Tibial artery (tissue), 4 donors: ENCODE results near the gene CD8B.
"Not testable (repeated sequence)": the region's sequence is repeated elsewhere in the genome, so short reads cannot be mapped to it uniquely, and the experiment has no call there.

Source experiments
- DNase-seq, 2 donors: peaks; one replicate each; pipeline ENCODE4 v3.0.0-alpha.2; 2019
- H3K27ac ChIP-seq, 2 donors: fragments of 200-600 bp; sonication (generic) in 1 of 2; 1 replicate in 1 of 2; 2 replicates in 1 of 2; pipeline ENCODE4 v1.5.1; 2018 to 2019; ENCODE audit warnings: mild to moderate bottlenecking in 1 of 2
- H3K27me3 ChIP-seq, 2 donors: fragments of 200-600 bp; sonication (generic) in 1 of 2; one replicate each; pipeline versions ENCODE4 v1.5.1 to v1.6.0; 2016 to 2019
- H3K36me3 ChIP-seq, 3 donors: fragments of 200-600 bp; sonication (generic) in 2 of 3; one replicate each; pipeline ENCODE4 v1.5.1; 2016 to 2019; ENCODE audit warnings: mild to moderate bottlenecking in 2 of 3
- H3K4me1 ChIP-seq, 4 donors: fragments of 200-600 bp; sonication (generic) in 2 of 4; 1 replicate in 3 of 4; 2 replicates in 1 of 4; pipeline ENCODE4 v1.5.1; 2016 to 2019
- H3K4me3 ChIP-seq, 2 donors: fragments of 200-600 bp; sonication (generic) in 1 of 2; 1 replicate in 1 of 2; 2 replicates in 1 of 2; pipeline ENCODE4 v1.5.1; 2018 to 2019; ENCODE audit warnings: mild to moderate bottlenecking in 2 of 2
- H3K9me3 ChIP-seq, 3 donors: fragments of 200-600 bp; sonication (generic) in 1 of 3; one replicate each; pipeline ENCODE4 v1.5.1; 2016 to 2019
- CTCF ChIP-seq, 2 experiments: fragments of 200-600 bp in 1 of 2; fragments of 450-650 bp in 1 of 2; IDR thresholded peaks; one replicate each; pipeline ENCODE4 v1.5.1; 2017 to 2019; ENCODE audit warnings: antibody characterized with exemption in 2 of 2, mild to moderate bottlenecking in 1 of 2, moderate library complexity in 1 of 2
- intact Hi-C: fragments of 100-400 bp; cut with DNase I; formaldehyde crosslinking; loops from one replicate; pipeline ENCODE4 v1.15.0; 2023; ENCODE audit warnings: low total_unique reads

Gene CD8B

GRCh38 chr2:86851581-86851980, 10.1 kb downstream of the CD8B start:
- DNase-seq, H3K4me3 ChIP-seq, H3K4me1 ChIP-seq, H3K27ac ChIP-seq, H3K36me3 ChIP-seq, intact Hi-C loops, H3K9me3 ChIP-seq, H3K27me3 ChIP-seq: not testable (repeated sequence)

GRCh38 chr2:86842607-86843234, 19.0 kb downstream of the CD8B start:
- H3K36me3 ChIP-seq, H3K27me3 ChIP-seq, H3K27ac ChIP-seq, intact Hi-C loops, H3K9me3 ChIP-seq, DNase-seq, H3K4me1 ChIP-seq, H3K4me3 ChIP-seq: not testable (repeated sequence)

GRCh38 chr2:86841330-86841729, 20.4 kb downstream of the CD8B start:
- H3K36me3 ChIP-seq, intact Hi-C loops, H3K27me3 ChIP-seq, H3K9me3 ChIP-seq, H3K4me3 ChIP-seq, H3K27ac ChIP-seq, DNase-seq: not testable (repeated sequence)
- H3K4me1 ChIP-seq = peaks cover 0 to 10% (median 2%) of the 10 kb centered on the region in 4 donors

- DNase-seq, intact Hi-C loops, H3K27ac ChIP-seq, H3K36me3 ChIP-seq, H3K4me3 ChIP-seq, H3K9me3 ChIP-seq, H3K27me3 ChIP-seq: not testable (repeated sequence)
- peaks cover 0 to 10% (median 2%) of the 10 kb centered on the region in 4 donors for H3K4me1 ChIP-seq
Observed at GRCh38 chr2:86839871-86840548, 21.7 kb downstream of the CD8B start.

GRCh38 chr2:86839455-86839854, 22.2 kb downstream of the CD8B start:
- H3K27me3 ChIP-seq, H3K4me3 ChIP-seq, H3K27ac ChIP-seq, H3K36me3 ChIP-seq, intact Hi-C loops, H3K9me3 ChIP-seq, DNase-seq: not testable (repeated sequence)
- peaks cover 0 to 10% (median 2%) of the 10 kb centered on the region in 4 donors for H3K4me1 ChIP-seq

GRCh38 chr2:86837714-86838113, 24.0 kb downstream of the CD8B start:
- H3K4me3 ChIP-seq, H3K27ac ChIP-seq, H3K9me3 ChIP-seq, H3K36me3 ChIP-seq, H3K27me3 ChIP-seq, intact Hi-C loops, DNase-seq: not testable (repeated sequence)
- peaks cover 0 to 10% (median 2%) of the 10 kb centered on the region in 4 donors for H3K4me1 ChIP-seq

- Histone ChIP-seq H3K4me1 (peaks cover 0 to 10% (median 2%) of the 10 kb centered on the region in 4 donors), H3K27ac (peak overlapping the region in 1 of 2 donors; percentile 58), H3K4me3 (peak overlapping the region; percentile 25 to 26)
- H3K27me3 ChIP-seq, H3K36me3 ChIP-seq, intact Hi-C loops, H3K9me3 ChIP-seq: not testable (repeated sequence)
- DNase-seq = peak; percentile 86 to 87
Observed at GRCh38 chr2:86836915-86837695, 24.6 kb downstream of the CD8B start.

- H3K27me3 ChIP-seq, DNase-seq, H3K27ac ChIP-seq, H3K4me3 ChIP-seq, intact Hi-C loops, H3K36me3 ChIP-seq, H3K9me3 ChIP-seq: not testable (repeated sequence)
- peaks cover 0 to 10% (median 2%) of the 10 kb centered on the region in 4 donors for H3K4me1 ChIP-seq
Observed at GRCh38 chr2:86835548-86835889, 26.2 kb downstream of the CD8B start.

GRCh38 chr2:86833315-86833714, 28.4 kb downstream of the CD8B start:
- Histone ChIP-seq H3K36me3 (no peaks in the 10 kb centered on the region), H3K9me3 (no peaks in the 10 kb centered on the region), H3K4me1 (peaks cover 0 to 10% (median 2%) of the 10 kb centered on the region in 4 donors), H3K27ac (no peak overlapping the region), H3K27me3 (no peaks in the 10 kb centered on the region), H3K4me3 (no peak overlapping the region)
- TF ChIP-seq CTCF (IDR thresholded peaks at IDR 0.05) = no peak
- intact Hi-C loops = no loop called here
- DNase-seq = no peak
